SU-DHL-6 (cell line): Measurements from ENCODE around the gene PRCD.

Experiments
- H2AFZ ChIP-seq: fragments of 200-600 bp; sonication (generic); 2 replicates; pipeline ENCODE4 v1.6.1; 2014; ENCODE audit warnings: low read depth, mild to moderate bottlenecking, moderate library complexity, mixed read lengths, antibody characterized with exemption, low read length; ENCODE audit not compliant: severe bottlenecking
- H3F3A ChIP-seq: fragments of 200-600 bp; shearing (Covaris generic); 2 replicates; pipeline ENCODE4 v1.6.0; 2016; ENCODE audit warnings: antibody characterized with exemption, mild to moderate bottlenecking; ENCODE audit not compliant: insufficient read depth
- H3K27ac ChIP-seq: fragments of 200-600 bp; sonication (generic); 2 replicates; pipeline ENCODE4 v1.5.1; 2016; ENCODE audit warnings: low read depth, mild to moderate bottlenecking, low read length, moderate library complexity, mixed read lengths
- H3K27me3 ChIP-seq: fragments of 200-600 bp; sonication (generic), shearing (Covaris generic); 2 replicates; pipeline ENCODE4 v1.6.0; 2014; ENCODE audit warnings: mild to moderate bottlenecking, low read length
- H3K36me3 ChIP-seq: fragments of 200-600 bp; sonication (generic); 2 replicates; pipeline ENCODE4 v1.6.1; 2014; ENCODE audit warnings: mild to moderate bottlenecking, low read length, mixed read lengths
- H3K4me2 ChIP-seq: fragments of 300-600, 200-600 bp; shearing (Covaris generic), sonication (generic); 2 replicates; pipeline ENCODE4 v1.6.0; 2014; ENCODE audit warnings: low read length, low read depth, mild to moderate bottlenecking; ENCODE audit not compliant: poor library complexity, severe bottlenecking
- H3K4me3 ChIP-seq: fragments of 200-600 bp; sonication (generic); 2 replicates; pipeline ENCODE4 v1.5.1; 2014; ENCODE audit warnings: antibody characterized with exemption, low read length, mild to moderate bottlenecking, mixed read lengths; ENCODE audit not compliant: insufficient read depth, poor library complexity, severe bottlenecking
- H3K79me2 ChIP-seq: fragments of 200-600 bp; sonication (generic); 2 replicates; pipeline ENCODE4 v1.6.1; 2014; ENCODE audit warnings: mild to moderate bottlenecking, low read length, moderate library complexity; ENCODE audit not compliant: insufficient read depth
- H3K9ac ChIP-seq: fragments of 200-600 bp; sonication (generic); 2 replicates; pipeline ENCODE4 v1.7.0; 2014; ENCODE audit warnings: mild to moderate bottlenecking, low read length
- H3K9me2 ChIP-seq: fragments of 200-600 bp; sonication (generic); replicated peaks from 2 replicates; pipeline ENCODE4 v1.6.1; 2014; ENCODE audit warnings: low read length; ENCODE audit not compliant: insufficient read depth
- H3K9me3 ChIP-seq: fragments of 200-600 bp; sonication (generic); 2 replicates; pipeline ENCODE4 v1.6.1; 2014; ENCODE audit warnings: low read length, mixed read lengths; ENCODE audit not compliant: insufficient read depth
- H4K20me1 ChIP-seq: fragments of 200-600 bp; sonication (generic); 2 replicates; pipeline ENCODE4 v1.6.1; 2014; ENCODE audit warnings: low read depth, mild to moderate bottlenecking, antibody characterized with exemption, low read length, moderate library complexity, mixed read lengths
- EZH2phosphoT487 ChIP-seq: fragments of 200-600 bp; sonication (generic), shearing (Covaris generic); conservative IDR thresholded peaks from 2 replicates; pipeline ENCODE4 v1.6.1; 2018; ENCODE audit warnings: mild to moderate bottlenecking, antibody characterized with exemption, low read length, moderate library complexity, mixed read lengths
- TF ChIP-seq, protein P1 (sequence below): fragments of 200-600 bp; sonication (generic); IDR thresholded peaks from one replicate; pipeline ENCODE4 v1.5.1; 2017; ENCODE audit warnings: antibody characterized with exemption, mild to moderate bottlenecking, low read length, moderate library complexity; ENCODE audit not compliant: insufficient read depth, poor library complexity, severe bottlenecking

Gene PRCD

GRCh38 chr17:76585649-76586593 is 46.1 kb downstream of the PRCD start, which contains the start of gene ST6GALNAC2:
Gene ST6GALNAC2, minus strand, starts transcription at chr17:76585860. Its CDS starts 52 bp downstream, at chr17:76585808.
- H3K4me3 ChIP-seq, result no peak within 1 kb of the TSS

DNA sequence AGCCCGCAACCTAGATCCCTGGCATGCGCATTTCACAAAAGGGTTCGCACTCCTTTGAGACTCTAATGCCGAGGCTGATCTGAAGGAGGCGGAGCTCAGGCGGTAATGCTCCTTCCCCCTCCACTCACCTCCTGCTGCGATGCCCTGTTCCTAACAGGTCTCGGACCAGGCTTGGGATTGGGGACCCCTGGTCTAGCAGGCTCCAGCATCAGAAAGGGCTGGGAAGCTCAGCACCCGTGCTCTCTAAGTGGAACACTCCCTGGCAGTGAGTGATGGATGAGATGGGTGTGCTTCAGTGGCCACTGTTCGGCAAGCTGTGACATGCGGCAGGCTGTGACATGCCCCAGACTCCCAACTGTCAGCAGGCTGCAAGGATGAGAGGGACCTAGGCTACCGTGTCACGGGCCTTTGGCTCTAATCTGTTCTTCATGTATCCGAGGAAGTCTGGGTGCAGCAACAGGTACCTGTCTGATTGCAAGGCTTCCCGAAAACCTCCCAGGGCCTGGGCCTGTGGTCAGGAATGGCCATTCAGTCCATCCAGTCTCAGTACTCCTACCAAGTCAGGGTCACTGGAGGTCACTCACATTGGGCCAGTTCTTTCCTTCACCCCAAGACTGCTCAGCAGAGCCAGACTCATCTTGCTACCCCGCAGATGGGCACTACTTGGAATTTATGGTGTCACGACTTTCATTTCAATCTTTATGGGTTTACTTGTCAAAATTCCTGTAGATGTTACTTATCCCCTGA is 47.1 kb downstream of the PRCD start:
- Histone ChIP-seq H3K9ac (no peak overlapping the region), H3K9me2 (no peaks in the 10 kb centered on the region), H3F3A (no peaks in the 10 kb centered on the region), H3K36me3 (no peaks in the 10 kb centered on the region), H3K79me2 (no peaks in the 10 kb centered on the region), H4K20me1 (no peaks in the 10 kb centered on the region), H3K27me3 (no peaks in the 10 kb centered on the region), H3K4me3 (no peak overlapping the region), H3K27ac (no peak overlapping the region), H3K9me3 (no peaks in the 10 kb centered on the region), H2AFZ (no peak overlapping the region), H3K4me2 (no peak overlapping the region)
- TF ChIP-seq EZH2phosphoT487, result no peak
- TF ChIP-seq, protein P1, sequence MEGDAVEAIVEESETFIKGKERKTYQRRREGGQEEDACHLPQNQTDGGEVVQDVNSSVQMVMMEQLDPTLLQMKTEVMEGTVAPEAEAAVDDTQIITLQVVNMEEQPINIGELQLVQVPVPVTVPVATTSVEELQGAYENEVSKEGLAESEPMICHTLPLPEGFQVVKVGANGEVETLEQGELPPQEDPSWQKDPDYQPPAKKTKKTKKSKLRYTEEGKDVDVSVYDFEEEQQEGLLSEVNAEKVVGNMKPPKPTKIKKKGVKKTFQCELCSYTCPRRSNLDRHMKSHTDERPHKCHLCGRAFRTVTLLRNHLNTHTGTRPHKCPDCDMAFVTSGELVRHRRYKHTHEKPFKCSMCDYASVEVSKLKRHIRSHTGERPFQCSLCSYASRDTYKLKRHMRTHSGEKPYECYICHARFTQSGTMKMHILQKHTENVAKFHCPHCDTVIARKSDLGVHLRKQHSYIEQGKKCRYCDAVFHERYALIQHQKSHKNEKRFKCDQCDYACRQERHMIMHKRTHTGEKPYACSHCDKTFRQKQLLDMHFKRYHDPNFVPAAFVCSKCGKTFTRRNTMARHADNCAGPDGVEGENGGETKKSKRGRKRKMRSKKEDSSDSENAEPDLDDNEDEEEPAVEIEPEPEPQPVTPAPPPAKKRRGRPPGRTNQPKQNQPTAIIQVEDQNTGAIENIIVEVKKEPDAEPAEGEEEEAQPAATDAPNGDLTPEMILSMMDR, result no peak

More at GRCh38 chr17:76585649-76586593, 46.1 kb downstream of the PRCD start, which contains the start of gene ST6GALNAC2:
- Histone ChIP-seq H3K4me2 (no peak within 1 kb of the TSS), H3K79me2 (no peaks in the 10 kb centered on the region), H4K20me1 (no peaks in the 10 kb centered on the region), H3K27ac (no peak within 1 kb of the TSS), H3F3A (no peaks in the 10 kb centered on the region), H3K27me3 (no peaks in the 10 kb centered on the region), H3K9ac (no peak within 1 kb of the TSS), H3K9me2 (no peaks in the 10 kb centered on the region), H3K9me3 (no peaks in the 10 kb centered on the region), H2AFZ (no peak within 1 kb of the TSS), H3K36me3 (no peaks in the 10 kb centered on the region)
- TF ChIP-seq EZH2phosphoT487, result no peak
- TF ChIP-seq, protein P1, result no peak

DNA sequence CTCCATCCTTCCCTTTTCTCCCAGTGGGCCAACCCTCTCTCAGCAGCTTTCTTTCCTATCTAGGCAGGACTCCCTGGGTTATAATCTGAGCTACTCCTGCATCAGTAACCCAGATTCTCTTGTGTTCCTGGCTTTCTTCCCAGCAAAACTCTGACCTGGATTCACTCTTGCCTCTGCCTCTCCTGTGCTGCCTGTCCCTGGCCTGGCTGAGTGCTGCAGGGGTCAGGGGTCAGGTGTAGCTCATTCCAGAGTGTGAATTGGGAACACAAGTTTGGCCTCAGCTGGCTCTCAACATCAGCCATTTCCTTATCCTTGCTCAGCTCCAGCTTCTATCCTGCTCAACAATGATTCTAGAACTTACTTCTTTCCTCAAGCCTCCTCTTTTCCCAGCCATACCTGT is 48.3 kb downstream of the PRCD start:
- no peaks in the 10 kb centered on the region for H3F3A ChIP-seq
- no peak overlapping the region for H3K4me3 ChIP-seq
- no peaks in the 10 kb centered on the region for H3K9me2 ChIP-seq
- H3K27ac ChIP-seq, result no peak overlapping the region
- H4K20me1 ChIP-seq, result no peaks in the 10 kb centered on the region
- H3K9ac ChIP-seq, result no peak overlapping the region
- no peak for TF ChIP-seq EZH2phosphoT487
- TF ChIP-seq, protein P1, result no peak
- no peak overlapping the region for H2AFZ ChIP-seq
- no peaks in the 10 kb centered on the region for H3K36me3 ChIP-seq
- no peaks in the 10 kb centered on the region for H3K9me3 ChIP-seq
- no peaks in the 10 kb centered on the region for H3K79me2 ChIP-seq
- no peak overlapping the region for H3K4me2 ChIP-seq
- H3K27me3 ChIP-seq, result no peaks in the 10 kb centered on the region
